Head of caudate nucleus (tissue), 42 donors: ENCODE measurements around the gene BCL11A.

Source experiments
- DNase-seq, 42 donors: peaks; one replicate each; pipeline versions ENCODE4 v3.0.0 to v3.0.0-alpha.2; 2020 to 2021; ENCODE audit warnings: mixed read lengths in 7 of 42
- intact Hi-C: fragments of 100-400 bp; cut with DNase I; formaldehyde crosslinking; loops from one replicate; pipeline ENCODE4 v1.15.0; 2022

BCL11A gene

GRCh38 chr2:60453872-60454271 is 99.6 kb downstream of the BCL11A start:
- intact Hi-C loops, result no loop called here
- DNase-seq, result no peak

GRCh38 chr2:60453301-60453700 is 100.2 kb downstream of the BCL11A start:
- intact Hi-C loops, result no loop called here
- DNase-seq, result no peak

- DNase-seq, result no peak
- intact Hi-C loops, result no loop called here
These were observed 103.0 kb downstream of the BCL11A start for GRCh38 chr2:60450488-60450887.

- intact Hi-C loops, result no loop called here
These were observed 105.5 kb downstream of the BCL11A start for GRCh38 chr2:60447943-60448342.

GRCh38 chr2:60446413-60447267 is 106.8 kb downstream of the BCL11A start:
- no peak for DNase-seq
- intact Hi-C loops, result no loop called here

More at GRCh38 chr2:60447943-60448342, 105.5 kb downstream of the BCL11A start:
- DNase-seq, result no peak

- DNase-seq, result no peak
- intact Hi-C loops, result no loop called here
These were observed 107.7 kb downstream of the BCL11A start for GRCh38 chr2:60445684-60446179.

GRCh38 chr2:60442608-60443007 is 110.8 kb downstream of the BCL11A start:
- intact Hi-C loops, result no loop called here
- no peak for DNase-seq

GRCh38 chr2:60441800-60442199 is 111.7 kb downstream of the BCL11A start:
- intact Hi-C loops, result no loop called here
- no peak for DNase-seq

GRCh38 chr2:60440767-60441163 is 112.7 kb downstream of the BCL11A start:
- peak in 1 of 42 donors; percentile 27 for DNase-seq

GRCh38 chr2:60440079-60440766 is 113.2 kb downstream of the BCL11A start:
- DNase-seq, result no peak
- intact Hi-C loops, result no loop called here

More at GRCh38 chr2:60440767-60441163, 112.7 kb downstream of the BCL11A start:
- intact Hi-C loops, result no loop called here

GRCh38 chr2:60439219-60439974 is 114.1 kb downstream of the BCL11A start:
- DNase-seq, result peak in 22 of 42 donors; percentile 13 to 55 (median 30)
- intact Hi-C loops, result no loop called here

GRCh38 chr2:60438653-60439052 is 114.8 kb downstream of the BCL11A start:
- intact Hi-C loops, result no loop called here
- DNase-seq, result peak in 1 of 42 donors; percentile 27

GRCh38 chr2:60438131-60438530 is 115.3 kb downstream of the BCL11A start:
- intact Hi-C loops, result no loop called here
- DNase-seq, result peak in 1 of 42 donors; percentile 18

- DNase-seq, result peak in 1 of 42 donors; percentile 21
- intact Hi-C loops, result no loop called here
These were observed 116.3 kb downstream of the BCL11A start for GRCh38 chr2:60437080-60437696.

GRCh38 chr2:60433018-60433596 is 120.3 kb downstream of the BCL11A start:
- intact Hi-C loops, result no loop called here
- DNase-seq, result no peak

GRCh38 chr2:60432035-60432601 is 121.3 kb downstream of the BCL11A start:
- no peak for DNase-seq
- intact Hi-C loops, result no loop called here

GRCh38 chr2:60429681-60430080 is 123.8 kb downstream of the BCL11A start:
- DNase-seq, result no peak
- intact Hi-C loops, result no loop called here

GRCh38 chr2:60426880-60427279 is 126.6 kb downstream of the BCL11A start:
- no peak for DNase-seq
- intact Hi-C loops, result no loop called here
